Endodermal cell (in vitro differentiated cells): ENCODE results near the gene HARS2. TPM values are rescaled to one million over a fixed set of nuclear protein-coding genes. Genes with fewer than 3 reads are reported as not detected.

Experiments
- DNase-seq: peaks from one replicate; pipeline ENCODE4 v3.0.0-alpha.2; 2017
- H3K27ac ChIP-seq: 2 replicates; pipeline ENCODE4 v1.5.1; 2013; ENCODE audit warnings: mild to moderate bottlenecking, low read depth, low read length, moderate library complexity
- H3K27me3 ChIP-seq: 2 replicates; pipeline ENCODE4 v1.6.1; 2013; ENCODE audit warnings: mild to moderate bottlenecking, low read length, moderate library complexity; ENCODE audit not compliant: insufficient read depth, control insufficient read depth, poor library complexity, severe bottlenecking
- H3K36me3 ChIP-seq: 2 replicates; pipeline ENCODE4 v1.7.0; 2013; ENCODE audit warnings: mild to moderate bottlenecking, low read length, moderate library complexity; ENCODE audit not compliant: control insufficient read depth, insufficient read depth
- H3K4me1 ChIP-seq: one replicate; pipeline ENCODE4 v1.7.0; 2013; ENCODE audit warnings: low read length; ENCODE audit not compliant: control insufficient read depth, insufficient read depth
- H3K4me3 ChIP-seq: 2 replicates; pipeline ENCODE4 v1.5.1; 2013; ENCODE audit warnings: mild to moderate bottlenecking, low read length, moderate library complexity
- H3K9ac ChIP-seq: 2 replicates; pipeline ENCODE4 v1.6.1; 2013; ENCODE audit warnings: mild to moderate bottlenecking, low read length, moderate library complexity; ENCODE audit not compliant: poor library complexity, severe bottlenecking; ENCODE audit errors: extremely low read depth
- H3K9me3 ChIP-seq: 2 replicates; pipeline ENCODE4 v1.6.1; 2013; ENCODE audit warnings: mild to moderate bottlenecking, low read length, moderate library complexity; ENCODE audit not compliant: control insufficient read depth
- H3K27ac Mint-ChIP-seq: 2 replicates; pipeline ENCODE4 v1.8.0; 2020; ENCODE audit warnings: mixed read lengths
- H3K27me3 Mint-ChIP-seq: 2 replicates; pipeline ENCODE4 v1.8.0; 2021; ENCODE audit warnings: mild to moderate bottlenecking, mixed read lengths; ENCODE audit not compliant: insufficient read depth
- H3K36me3 Mint-ChIP-seq: 2 replicates; pipeline ENCODE4 v1.8.0; 2020; ENCODE audit warnings: low read depth, mixed read lengths
- H3K4me1 Mint-ChIP-seq: 2 replicates; pipeline ENCODE4 v1.8.0; 2020; ENCODE audit warnings: mixed read lengths
- H3K4me3 Mint-ChIP-seq: 2 replicates; pipeline ENCODE4 v1.8.0; 2020; ENCODE audit warnings: mild to moderate bottlenecking, moderate library complexity, mixed read lengths
- H3K9me3 Mint-ChIP-seq: 2 replicates; pipeline ENCODE4 v1.8.0; 2020; ENCODE audit warnings: mild to moderate bottlenecking, mixed read lengths
- CTCF ChIP-seq: fragments of 200-600 bp; sonication (generic); conservative IDR thresholded peaks from 2 replicates; pipeline ENCODE4 v1.5.0; 2021; ENCODE audit warnings: antibody characterized with exemption, mild to moderate bottlenecking
- WGBS, 2 experiments: methylation state at CpG; one replicate each; pipeline versions ENCODE4 v1.1.5 to v1.1.7; 2013; ENCODE audit warnings: missing lambda C conversion rate in 2 of 2, mixed read lengths in 1 of 2; ENCODE audit not compliant: insufficient coverage in 1 of 2, insufficient read length in 1 of 2; 5-methylcytosine and 5-hydroxymethylcytosine counted together
- total RNA-seq, 2 donors: library from RNA; stranded (reverse); fragmentation: NEBNext Ultra II Directional in 1 of 2; extraction: Animal tissue kit (Norgen Biotek cat#: 25700) in 1 of 2; gene quantifications; 2 replicates in 1 of 2; 3 replicates in 1 of 2; pipeline ENCODE4 v1.2.1, GENCODE V29; 2021

HARS2 gene
- total RNA-seq, 2 donors from 2014 or later, result 30.9 to 35.5 TPM

GRCh38 chr5:140674629-140675028, 16.6 kb upstream of the HARS2 start:
- Mint-ChIP-seq H3K9me3 (no peaks in the 10 kb centered on the region), H3K27ac (peak overlapping the region; percentile 19), H3K27me3 (no peaks in the 10 kb centered on the region), H3K36me3 (peaks cover 69% of the 10 kb centered on the region), H3K4me1 (peaks cover 2% of the 10 kb centered on the region), H3K4me3 (no peak overlapping the region)
- Histone ChIP-seq H3K4me3 (no peak overlapping the region), H3K9ac (no peak overlapping the region), H3K4me1 (no peaks in the 10 kb centered on the region), H3K27me3 (no peaks in the 10 kb centered on the region), H3K36me3 (peaks cover 64% of the 10 kb centered on the region), H3K27ac (no peak overlapping the region), H3K9me3 (no peaks in the 10 kb centered on the region)
- 95% methylated on average over 3 to 4 of the region's 4 CpGs for WGBS, 2 experiments
- DNase-seq, result no peak
- TF ChIP-seq CTCF, result no peak

GRCh38 chr5:140677947-140678346, 13.3 kb upstream of the HARS2 start:
- H3K27me3 ChIP-seq, result no peaks in the 10 kb centered on the region
- 97 to 100% methylated on average over 2 to 3 of the region's 3 CpGs for WGBS, 2 experiments
- peaks cover 72% of the 10 kb centered on the region for H3K36me3 Mint-ChIP-seq
- no peak overlapping the region for H3K27ac ChIP-seq
- no peak overlapping the region for H3K4me3 ChIP-seq
- no peaks in the 10 kb centered on the region for H3K27me3 Mint-ChIP-seq
- H3K4me1 Mint-ChIP-seq, result no peaks in the 10 kb centered on the region
- peaks cover 80% of the 10 kb centered on the region for H3K36me3 ChIP-seq
- no peak overlapping the region for H3K4me3 Mint-ChIP-seq
- TF ChIP-seq CTCF, result no peak
- no peaks in the 10 kb centered on the region for H3K9me3 ChIP-seq
- DNase-seq, result no peak
- H3K9ac ChIP-seq, result no peak overlapping the region
- H3K9me3 Mint-ChIP-seq, result no peaks in the 10 kb centered on the region
- H3K4me1 ChIP-seq, result no peaks in the 10 kb centered on the region
- H3K27ac Mint-ChIP-seq, result no peak overlapping the region

- Mint-ChIP-seq H3K36me3 (peaks cover 73% of the 10 kb centered on the region), H3K9me3 (no peaks in the 10 kb centered on the region), H3K27me3 (no peaks in the 10 kb centered on the region), H3K27ac (no peak overlapping the region), H3K4me3 (no peak overlapping the region), H3K4me1 (no peaks in the 10 kb centered on the region)
- WGBS, 2 experiments, result 97 to 100% methylated on average over 1 to 7 of the region's 7 CpGs
- no peak overlapping the region for H3K9ac ChIP-seq
- DNase-seq, result no peak
- peaks cover 83% of the 10 kb centered on the region for H3K36me3 ChIP-seq
- H3K4me1 ChIP-seq, result no peaks in the 10 kb centered on the region
- H3K4me3 ChIP-seq, result no peak overlapping the region
- TF ChIP-seq CTCF, result no peak
- no peaks in the 10 kb centered on the region for H3K27me3 ChIP-seq
- H3K27ac ChIP-seq, result no peak overlapping the region
- no peaks in the 10 kb centered on the region for H3K9me3 ChIP-seq
These were observed 12.3 kb upstream of the HARS2 start for GRCh38 chr5:140678993-140679392.
